ENCODE data around the gene PSMA5. TPM values are rescaled to one million over a fixed set of nuclear protein-coding genes. Genes with fewer than 3 reads are reported as not detected.

The PSMA5 gene
- polyA plus RNA-seq, 1 experiment = 151 TPM

GRCh38 chr1:109398343-109399225 lies 27.7 kb downstream of the PSMA5 start:
- H3K4me3 ChIP-seq (ENCODE audit: low read depth, low read length) = peak overlapping the region; percentile 60
- CTCF ChIA-PET = interaction anchor here (0.6 to 6.1 kb wide), 31 partner anchors 9 to 250 kb away, joined by 3 to 119 read pairs (median 4); partner anchors contain the start of gene PSRC1
- POLR2A ChIA-PET = interaction anchor here (0.8 to 2.6 kb wide), 5 partner anchors 7 to 122 kb away, joined by 3 to 9 read pairs (median 6); partner anchors contain the start of gene PSRC1
- H3K27ac ChIP-seq (ENCODE audit: low read depth, low read length) = no peak overlapping the region
- no peaks in the 10 kb centered on the region for H3K27me3 ChIP-seq (ENCODE audit: control insufficient read depth, insufficient read depth, low read length)
- TF ChIP-seq, protein P1, sequence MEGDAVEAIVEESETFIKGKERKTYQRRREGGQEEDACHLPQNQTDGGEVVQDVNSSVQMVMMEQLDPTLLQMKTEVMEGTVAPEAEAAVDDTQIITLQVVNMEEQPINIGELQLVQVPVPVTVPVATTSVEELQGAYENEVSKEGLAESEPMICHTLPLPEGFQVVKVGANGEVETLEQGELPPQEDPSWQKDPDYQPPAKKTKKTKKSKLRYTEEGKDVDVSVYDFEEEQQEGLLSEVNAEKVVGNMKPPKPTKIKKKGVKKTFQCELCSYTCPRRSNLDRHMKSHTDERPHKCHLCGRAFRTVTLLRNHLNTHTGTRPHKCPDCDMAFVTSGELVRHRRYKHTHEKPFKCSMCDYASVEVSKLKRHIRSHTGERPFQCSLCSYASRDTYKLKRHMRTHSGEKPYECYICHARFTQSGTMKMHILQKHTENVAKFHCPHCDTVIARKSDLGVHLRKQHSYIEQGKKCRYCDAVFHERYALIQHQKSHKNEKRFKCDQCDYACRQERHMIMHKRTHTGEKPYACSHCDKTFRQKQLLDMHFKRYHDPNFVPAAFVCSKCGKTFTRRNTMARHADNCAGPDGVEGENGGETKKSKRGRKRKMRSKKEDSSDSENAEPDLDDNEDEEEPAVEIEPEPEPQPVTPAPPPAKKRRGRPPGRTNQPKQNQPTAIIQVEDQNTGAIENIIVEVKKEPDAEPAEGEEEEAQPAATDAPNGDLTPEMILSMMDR (IDR thresholded peaks at IDR 0.05; ENCODE audit: low read depth, low read length) = no peak
- H3K9me3 ChIP-seq (ENCODE audit: control insufficient read depth, insufficient read depth, low read length) = no peaks in the 10 kb centered on the region
- DNase-seq (ENCODE audit: low read depth, low spot score) = no peak

DNA sequence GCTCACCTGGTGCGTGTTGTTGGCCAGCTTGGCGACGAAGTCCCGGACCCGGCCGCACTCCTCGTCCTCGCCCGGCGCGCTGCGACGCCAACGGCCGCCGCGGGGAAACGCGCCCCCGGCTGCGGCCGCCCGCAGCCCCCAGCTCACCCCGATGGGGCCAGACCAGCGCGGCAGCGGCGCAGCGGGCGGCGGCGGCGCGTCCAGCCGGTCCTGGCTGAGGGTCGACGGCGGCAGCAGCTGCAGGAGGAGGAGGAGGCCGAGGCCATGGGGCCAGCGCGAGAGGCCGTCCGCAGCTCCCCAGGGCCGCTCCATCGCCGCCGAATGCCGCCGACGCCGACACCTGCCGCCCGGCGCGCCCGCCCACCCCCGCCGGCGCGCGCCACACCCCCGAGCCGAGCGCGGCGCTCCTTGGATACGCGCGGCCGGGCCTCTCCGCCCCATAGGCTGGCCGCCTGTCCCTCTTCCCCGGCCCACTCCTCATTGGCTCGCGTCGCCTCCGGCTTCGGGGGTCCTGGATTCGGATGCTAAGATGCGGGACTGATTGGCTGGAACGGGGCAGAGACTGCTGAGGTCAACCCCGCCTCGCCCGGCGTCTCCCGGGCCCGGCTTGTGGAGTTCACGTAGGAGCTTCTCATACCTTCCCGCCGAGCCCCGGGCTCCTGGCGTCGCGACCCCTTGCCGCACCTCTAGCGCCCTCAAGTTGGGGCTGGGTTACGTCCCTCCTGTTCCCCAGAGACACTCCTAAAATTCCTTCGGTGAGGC lies 28.5 kb downstream of the PSMA5 start, which contains the start of gene SORT1:
Gene SORT1 (minus strand): TSS at position 338 of the 762 bp plus-strand sequence. CDS start 26 bp downstream, at position 312.
- Histone ChIP-seq H3K27ac (ENCODE audit: low read depth, low read length) (no peak within 1 kb of the TSS), H3K9me3 (ENCODE audit: control insufficient read depth, insufficient read depth, low read length) (no peaks in the 10 kb centered on the region), H3K4me3 (ENCODE audit: low read depth, low read length) (peak within 1 kb of the TSS; percentile 65), H3K27me3 (ENCODE audit: control insufficient read depth, insufficient read depth, low read length) (no peaks in the 10 kb centered on the region)
- peak; percentile 78 for DNase-seq (ENCODE audit: low read depth, low spot score)
- CTCF ChIA-PET = interaction anchor here (1.2 to 6.1 kb wide), 12 partner anchors 10 to 199 kb away, joined by 3 to 119 read pairs (median 11); partner anchors contain the start of gene PSRC1
- TF ChIP-seq, protein P1 (IDR thresholded peaks at IDR 0.05; ENCODE audit: low read depth, low read length) = no peak
- POLR2A ChIA-PET = interaction anchor here (1.0 to 2.6 kb wide), 5 partner anchors 27 to 122 kb away, joined by 3 to 9 read pairs (median 6); partner anchors contain the start of gene PSRC1

GRCh38 chr1:109396871-109397580 lies 29.2 kb downstream of the PSMA5 start:
- ChIA-PET CTCF (interaction anchor here (1.1 to 6.1 kb wide), 6 partner anchors 14 to 297 kb away, joined by 3 to 119 read pairs (median 8); no protein-coding TSS in a partner anchor), POLR2A (interaction anchor here (1.4 to 2.6 kb wide), 4 partner anchors 26 to 114 kb away, joined by 4 to 9 read pairs (median 6); partner anchors contain the start of gene PSRC1)
- no peak overlapping the region for H3K27ac ChIP-seq (ENCODE audit: low read depth, low read length)
- DNase-seq (ENCODE audit: low read depth, low spot score) = no peak
- no peaks in the 10 kb centered on the region for H3K27me3 ChIP-seq (ENCODE audit: control insufficient read depth, insufficient read depth, low read length)
- TF ChIP-seq, protein P1 (IDR thresholded peaks at IDR 0.05; ENCODE audit: low read depth, low read length) = no peak
- H3K4me3 ChIP-seq (ENCODE audit: low read depth, low read length) = peak overlapping the region; percentile 65
- no peaks in the 10 kb centered on the region for H3K9me3 ChIP-seq (ENCODE audit: control insufficient read depth, insufficient read depth, low read length)

DNA sequence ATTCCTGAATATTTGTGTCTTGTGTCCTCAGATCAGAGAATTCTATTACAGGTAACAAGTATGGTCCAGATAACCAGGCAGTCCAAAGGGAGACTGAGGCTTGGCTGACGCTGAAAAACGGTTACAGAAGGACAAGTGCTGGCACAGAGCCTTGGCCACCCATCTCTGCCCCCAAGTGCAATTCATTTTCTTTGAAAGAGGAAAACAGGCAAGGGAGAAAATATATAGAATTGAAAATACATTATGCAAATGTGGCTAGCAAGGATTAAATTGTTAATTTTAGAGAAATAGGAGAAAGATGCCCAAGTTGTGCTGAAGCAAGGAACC lies 29.8 kb downstream of the PSMA5 start:
- DNase-seq (ENCODE audit: low read depth, low spot score) = no peak
- TF ChIP-seq, protein P1 (IDR thresholded peaks at IDR 0.05; ENCODE audit: low read depth, low read length) = no peak
- ChIA-PET CTCF (interaction anchor here (0.8 to 2.2 kb wide), 6 partner anchors 13 to 296 kb away, joined by 3 to 13 read pairs (median 4); no protein-coding TSS in a partner anchor), POLR2A (interaction anchor here (1.0 to 1.4 kb wide), 2 partner anchors 26 to 113 kb away, joined by 4 to 5 read pairs; partner anchors contain the start of gene PSRC1)
- peak overlapping the region; percentile 65 for H3K4me3 ChIP-seq (ENCODE audit: low read depth, low read length)
- H3K27me3 ChIP-seq (ENCODE audit: control insufficient read depth, insufficient read depth, low read length) = no peaks in the 10 kb centered on the region
- no peaks in the 10 kb centered on the region for H3K9me3 ChIP-seq (ENCODE audit: control insufficient read depth, insufficient read depth, low read length)
- peak overlapping the region; percentile 52 for H3K27ac ChIP-seq (ENCODE audit: low read depth, low read length)

Measured in AG04450 (cell line).